NCI-H748 (cell line): ENCODE measurements around the gene EFEMP1.

Experiments used
- DNase-seq: peaks from one replicate; lab custom pipeline; 2025; ENCODE audit not compliant: unreplicated experiment; lab: John Stamatoyannopoulos, UW

EFEMP1 gene

DNA sequence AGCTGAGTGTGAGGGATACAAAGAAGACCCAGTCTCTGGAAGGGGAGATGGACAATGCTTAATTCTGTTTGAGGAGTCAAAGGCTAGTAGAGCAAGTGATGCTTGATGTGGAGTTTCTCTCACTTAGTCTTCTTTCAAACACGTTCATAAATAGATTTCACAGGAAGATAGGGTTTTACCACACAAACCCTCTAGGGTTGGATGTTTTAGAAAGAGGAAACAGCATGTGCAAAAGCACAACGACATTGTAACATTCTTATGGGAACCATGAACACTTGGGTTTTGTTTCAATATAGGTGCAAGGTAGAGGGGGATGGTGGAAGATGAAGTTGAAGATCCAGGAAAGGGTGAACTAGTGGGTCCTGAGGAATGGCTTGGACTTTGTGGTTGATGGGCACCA is 10.8 kb upstream of the EFEMP1 start:
- no peak for DNase-seq

DNA sequence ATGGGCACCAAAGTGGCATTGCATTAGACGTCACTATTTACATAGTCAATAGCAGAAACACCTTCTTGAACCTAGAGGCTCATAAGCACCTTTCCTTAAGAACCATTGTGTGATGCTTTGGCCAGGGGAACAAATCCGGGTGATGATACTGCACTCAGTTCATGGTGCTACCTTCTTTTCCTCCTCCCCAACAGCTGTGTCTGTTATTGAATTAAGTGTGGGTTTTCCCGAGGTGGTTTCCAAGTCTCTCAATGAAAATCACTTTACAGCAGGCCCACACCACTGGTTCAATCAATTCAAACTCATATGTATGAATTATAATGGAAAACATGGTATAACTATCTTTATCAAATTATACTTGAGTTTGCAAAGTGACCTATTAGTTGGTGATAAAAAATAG is 9.3 kb upstream of the EFEMP1 start:
- no peak for DNase-seq

GRCh38 chr2:55931281-55931680 is 7.7 kb upstream of the EFEMP1 start:
- DNase-seq: no peak

- no peak for DNase-seq
Observed at GRCh38 chr2:55929476-55929875, 5.9 kb upstream of the EFEMP1 start.

GRCh38 chr2:55926974-55927373 is 3.4 kb upstream of the EFEMP1 start:
- no peak for DNase-seq

- no peak for DNase-seq
Observed at GRCh38 chr2:55926246-55926645, 2.7 kb upstream of the EFEMP1 start.

- DNase-seq: no peak
Observed at GRCh38 chr2:55923982-55924321, 370 bp upstream of the EFEMP1 start.

- peak; percentile 17 for DNase-seq
Observed at GRCh38 chr2:55922291-55922907, 1.2 kb downstream of the EFEMP1 start.

GRCh38 chr2:55919574-55919973 is 4.0 kb downstream of the EFEMP1 start:
- no peak for DNase-seq

DNA sequence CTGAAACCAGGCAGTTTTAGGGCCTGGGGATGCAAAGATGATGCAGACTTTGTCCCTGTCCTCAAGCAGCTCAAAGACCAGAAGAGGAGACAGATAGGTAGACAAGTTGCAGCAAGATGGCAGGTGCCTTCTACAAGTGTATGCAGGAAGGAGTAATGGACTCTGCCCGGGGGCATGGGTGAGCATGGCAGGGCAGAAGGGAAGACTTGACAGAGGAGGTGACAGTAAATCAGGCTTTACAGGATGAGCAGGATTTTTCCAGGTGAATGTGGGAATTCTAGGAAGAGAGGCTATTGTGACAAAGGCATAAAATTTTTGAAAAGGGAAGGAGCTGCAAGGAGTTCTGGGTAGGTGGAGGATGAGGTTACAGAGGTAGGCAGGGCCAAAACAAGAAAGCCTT is 4.7 kb downstream of the EFEMP1 start:
- no peak for DNase-seq

- no peak for DNase-seq
Observed at GRCh38 chr2:55917713-55918390, 5.7 kb downstream of the EFEMP1 start.

DNA sequence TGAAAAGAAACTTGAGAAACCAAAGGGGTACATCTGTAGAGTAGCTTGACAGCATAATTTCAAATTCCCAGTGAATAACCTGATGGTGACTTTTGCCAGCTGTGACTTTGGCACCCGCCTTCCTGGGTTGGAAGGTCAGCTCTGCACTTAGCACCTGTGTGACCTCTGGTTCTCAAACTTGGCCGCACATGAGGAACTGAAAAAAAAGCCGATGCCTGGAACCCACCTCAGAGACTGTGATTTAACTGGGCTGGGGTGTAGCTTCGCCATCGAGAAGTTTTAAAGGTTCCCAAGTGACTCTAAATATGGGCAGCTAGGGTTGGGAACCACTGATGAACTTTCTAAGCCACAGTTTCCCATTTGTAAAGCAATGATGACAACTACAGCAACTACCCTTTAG is 6.5 kb downstream of the EFEMP1 start:
- DNase-seq: no peak

DNA sequence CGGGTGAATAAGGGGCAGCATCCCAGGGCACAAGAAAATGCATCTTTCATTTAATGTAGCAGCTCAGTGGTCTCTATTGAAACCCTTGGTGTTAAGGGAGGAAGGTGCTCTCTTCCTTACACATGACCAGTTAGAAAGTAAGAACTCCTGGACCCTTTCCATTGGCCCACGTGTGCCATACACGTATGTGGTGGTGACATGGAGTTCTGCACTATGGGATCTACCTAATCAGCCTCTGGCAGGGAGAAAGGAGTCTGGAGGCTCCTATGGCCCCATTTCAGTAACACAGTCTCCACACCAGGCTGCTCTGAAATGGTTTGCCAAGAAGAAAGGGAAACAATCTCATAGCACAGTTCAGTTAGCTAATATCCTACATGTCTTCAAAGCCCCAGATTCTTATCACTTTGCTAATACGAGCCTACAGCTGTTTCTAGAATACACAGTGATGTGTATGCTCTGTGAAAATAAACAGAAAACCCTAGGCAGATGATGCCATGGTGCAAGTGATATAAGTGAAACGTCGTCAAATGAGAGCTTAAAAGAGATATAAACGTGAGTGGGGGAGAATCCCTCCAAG is 7.0 kb downstream of the EFEMP1 start:
- no peak for DNase-seq

DNA sequence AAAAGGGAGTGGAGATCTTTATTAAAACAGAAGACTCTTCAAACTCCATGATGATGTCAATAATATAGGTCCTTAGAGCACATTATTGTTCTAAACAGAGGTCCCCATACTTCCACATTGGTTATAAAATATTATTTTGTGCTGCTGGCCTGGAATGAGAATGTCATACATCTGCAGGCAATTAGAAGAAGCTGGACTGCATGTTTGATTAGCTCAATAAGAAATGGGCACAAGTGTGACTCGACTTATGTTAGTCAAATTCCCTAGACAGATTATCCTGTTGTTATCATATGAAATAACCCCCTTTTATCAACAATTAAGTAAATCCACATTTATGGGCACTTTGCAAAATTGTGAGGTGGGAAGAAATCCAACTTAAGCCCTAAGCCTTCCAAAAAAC is 8.8 kb downstream of the EFEMP1 start:
- no peak for DNase-seq

DNA sequence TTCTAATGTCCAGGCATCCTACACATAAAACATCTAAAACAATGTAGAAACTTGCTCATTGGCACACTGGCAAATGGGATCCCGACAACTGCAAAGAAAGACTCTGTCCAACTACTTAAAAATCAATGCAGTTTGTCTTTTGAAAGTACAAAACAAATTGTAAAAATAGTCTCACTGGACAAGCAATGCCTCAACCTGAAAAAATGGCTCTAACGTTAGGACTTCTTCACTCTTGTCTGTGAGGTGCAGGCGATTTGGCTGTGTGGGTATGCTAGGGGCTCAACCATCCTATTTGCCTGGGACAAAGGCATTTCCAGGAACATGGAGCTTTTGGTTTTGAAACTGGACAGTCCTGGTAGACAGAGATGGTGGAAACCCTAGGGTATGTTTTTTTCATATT is 10.7 kb downstream of the EFEMP1 start:
- no peak for DNase-seq

- no peak for DNase-seq
Observed at GRCh38 chr2:55910077-55910476, 13.5 kb downstream of the EFEMP1 start.

DNA sequence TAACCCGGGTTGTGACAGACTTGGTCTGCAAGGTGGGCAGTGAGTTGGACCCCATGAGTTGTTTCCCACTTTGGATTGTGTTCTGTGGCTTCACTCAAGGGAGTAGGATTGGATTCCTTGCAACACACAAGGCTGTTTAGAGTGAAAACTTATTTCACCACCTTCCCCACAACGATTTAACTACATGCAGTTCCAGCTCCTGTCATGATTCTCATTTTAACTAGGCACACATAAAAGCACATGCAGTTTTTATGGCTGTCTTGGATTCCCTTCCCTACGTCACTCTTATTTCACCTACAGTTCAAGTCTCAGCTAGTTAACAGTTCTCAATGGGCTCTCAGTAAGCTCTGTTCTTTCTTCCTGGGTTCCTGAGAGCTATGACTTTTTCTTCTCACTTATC is 15.9 kb downstream of the EFEMP1 start:
- no peak for DNase-seq

DNA sequence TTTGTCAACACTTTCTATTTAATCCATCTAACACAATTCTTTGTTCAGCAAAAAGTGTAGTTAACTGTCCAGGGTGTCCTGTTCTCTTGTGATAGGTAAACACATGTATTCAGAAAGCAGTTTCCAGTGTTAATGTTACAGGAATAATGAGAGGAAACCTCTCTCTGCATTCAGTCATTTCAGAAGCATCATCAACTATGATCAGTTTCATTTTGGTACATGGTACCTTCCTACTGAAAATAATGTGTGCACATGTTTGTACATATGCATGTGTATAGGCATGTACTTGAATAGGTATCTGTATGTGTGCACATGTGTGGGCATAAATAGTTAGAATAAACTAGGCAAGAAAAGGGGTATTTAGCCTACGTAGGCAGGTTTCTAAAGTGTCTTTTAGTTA is 16.6 kb downstream of the EFEMP1 start:
- no peak for DNase-seq

DNA sequence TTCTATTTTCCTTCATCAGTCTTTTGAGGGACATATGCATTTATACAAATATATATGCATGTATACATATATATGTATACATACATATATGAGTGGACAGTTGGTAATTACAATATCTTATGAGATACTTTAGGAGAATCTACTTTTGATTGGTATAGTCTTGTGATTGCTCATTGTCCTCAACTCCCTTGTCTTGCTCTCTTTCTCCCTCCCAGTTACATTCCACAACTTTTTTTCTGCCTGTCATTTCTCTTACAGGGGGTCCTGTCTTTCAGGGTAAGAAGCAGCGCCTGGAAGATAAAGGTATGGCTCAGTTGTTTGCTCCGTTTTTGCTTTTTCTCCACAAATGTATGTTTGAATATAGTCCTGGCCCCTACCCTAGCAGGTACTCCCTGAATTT is 19.9 kb downstream of the EFEMP1 start:
- no peak for DNase-seq

DNA sequence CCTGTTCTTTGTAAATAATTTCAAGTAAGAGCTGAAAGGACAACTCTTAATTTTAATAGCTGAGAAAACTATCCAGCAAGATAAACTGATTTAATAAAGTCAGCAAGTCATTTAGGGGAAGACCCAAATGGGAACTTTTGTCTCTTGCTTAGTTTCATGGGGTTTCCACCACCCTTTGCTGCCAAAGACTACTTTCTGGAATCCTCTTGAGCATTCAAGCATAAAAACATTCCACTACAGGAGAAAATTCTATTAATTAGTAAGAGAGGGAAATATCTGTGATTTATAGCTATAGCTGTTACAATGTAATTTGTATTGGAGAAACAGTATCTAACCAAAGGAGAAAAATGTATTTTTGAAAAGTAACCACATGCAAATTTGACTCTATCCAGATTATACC is 20.6 kb downstream of the EFEMP1 start:
- DNase-seq: no peak

GRCh38 chr2:55902429-55902828 is 21.2 kb downstream of the EFEMP1 start:
- no peak for DNase-seq

- no peak for DNase-seq
Observed at GRCh38 chr2:55901941-55902340, 21.6 kb downstream of the EFEMP1 start.

GRCh38 chr2:55901322-55901721 is 22.3 kb downstream of the EFEMP1 start:
- no peak for DNase-seq
